Measurements from ENCODE around the gene NTM. TPM values are rescaled to one million over a fixed set of nuclear protein-coding genes. Genes with fewer than 3 reads are reported as not detected.
"Not testable (repeated sequence)": the region's sequence is repeated elsewhere in the genome, so short reads cannot be mapped to it uniquely, and the experiment has no call there.

NTM gene
- total and polyA plus RNA-seq, 8 donors, result 0.04 to 4.4 (median 0.50) TPM

DNA sequence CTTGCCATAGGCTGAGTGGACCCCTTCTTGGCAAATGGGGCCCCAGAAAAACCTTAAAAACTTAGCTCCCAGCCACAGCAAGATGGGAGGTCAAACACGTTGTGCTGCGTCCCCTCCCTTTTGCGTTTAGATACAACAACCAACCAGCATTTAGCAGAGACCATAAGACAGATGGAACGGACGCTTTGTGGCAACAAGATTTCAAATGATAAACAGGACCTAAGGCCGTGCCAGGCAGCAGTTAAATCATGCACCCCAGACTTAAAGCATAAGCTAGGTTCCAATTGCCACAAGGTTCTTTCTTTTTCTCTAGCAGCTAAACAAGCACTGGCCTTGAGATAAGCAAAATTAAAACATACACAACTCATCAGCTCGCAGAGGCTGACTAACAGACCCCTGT, 39.4 kb upstream of the NTM start:
- 28 to 32% methylated on average over 7 of the region's 7 CpGs for WGBS, 2 donors
- Histone ChIP-seq H3K9me3 (no peaks in the 10 kb centered on the region), H3K4me1 (no peaks in the 10 kb centered on the region), H3K4me3 (no peak overlapping the region), H3K36me3 (no peaks in the 10 kb centered on the region), H3K27me3 (no peaks in the 10 kb centered on the region), H3K27ac (no peak overlapping the region)
- no peak for TF ChIP-seq CTCF (IDR thresholded peaks at IDR 0.05)
- no peak for ATAC-seq
- FAIRE-seq, result no peak
- intact Hi-C loops (cut with DNase I), result no loop called here
- DNase-seq, result no peak

DNA sequence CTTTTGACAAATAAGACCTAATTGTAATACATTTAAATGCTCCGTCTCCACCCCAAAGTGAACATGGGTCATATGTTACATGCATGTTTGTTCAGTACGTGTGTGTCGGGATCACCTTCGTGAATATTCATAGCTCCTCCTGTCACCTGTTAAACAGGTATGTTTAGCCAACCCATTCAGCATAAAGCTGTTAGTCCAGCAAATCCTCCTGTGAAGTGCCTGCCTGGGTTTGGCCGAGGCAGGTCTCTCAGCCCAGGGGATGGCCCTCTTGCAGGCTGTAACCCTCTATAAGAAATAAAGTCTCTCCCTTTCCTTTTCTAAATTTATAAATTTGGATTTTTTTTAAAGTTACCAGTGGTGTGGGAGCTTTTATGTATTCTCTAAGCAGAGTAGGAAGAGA, 38.9 kb upstream of the NTM start:
- Histone ChIP-seq H3K9me3 (no peaks in the 10 kb centered on the region), H3K4me3 (no peak overlapping the region), H3K36me3 (no peaks in the 10 kb centered on the region), H3K4me1 (no peaks in the 10 kb centered on the region), H3K27me3 (no peaks in the 10 kb centered on the region), H3K27ac (no peak overlapping the region)
- FAIRE-seq, result no peak
- no peak for DNase-seq
- 20 to 26% methylated on average over 5 of the region's 5 CpGs for WGBS, 2 donors
- intact Hi-C loops (cut with DNase I), result no loop called here
- TF ChIP-seq CTCF (IDR thresholded peaks at IDR 0.05), result no peak
- no peak for ATAC-seq

DNA sequence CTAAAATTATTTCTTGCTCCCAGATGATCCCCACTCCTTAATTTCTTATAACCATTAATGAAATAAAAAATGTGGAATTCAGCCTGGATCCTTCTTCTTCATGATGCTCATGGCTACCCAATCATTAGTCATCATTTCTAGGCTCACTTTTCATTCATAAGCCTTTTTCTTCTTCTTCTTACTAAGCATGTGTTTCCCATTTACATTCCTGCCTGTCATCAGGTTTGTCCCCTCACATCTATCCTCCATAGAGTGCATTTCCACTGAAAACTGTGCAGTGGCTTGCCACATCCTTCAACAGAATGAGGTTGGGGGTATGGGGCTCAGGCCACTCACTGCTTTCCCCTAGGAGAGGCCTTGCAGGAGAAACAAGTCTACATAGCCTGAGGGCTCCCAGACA, 35.8 kb upstream of the NTM start:
- DNase-seq, result no peak
- H3K36me3 ChIP-seq, result no peaks in the 10 kb centered on the region
- H3K4me1 ChIP-seq, result no peaks in the 10 kb centered on the region
- no peak overlapping the region for H3K4me3 ChIP-seq
- no peaks in the 10 kb centered on the region for H3K9me3 ChIP-seq
- no peaks in the 10 kb centered on the region for H3K27me3 ChIP-seq
- ATAC-seq, result no peak
- no peak overlapping the region for H3K27ac ChIP-seq
- intact Hi-C loops (cut with DNase I), result no loop called here
- no peak for TF ChIP-seq CTCF (IDR thresholded peaks at IDR 0.05)
- no peak for FAIRE-seq

- H3K36me3 ChIP-seq; FAIRE-seq; H3K9me3 ChIP-seq; H3K4me3 ChIP-seq; H3K27me3 ChIP-seq; H3K27ac ChIP-seq; intact Hi-C loops (cut with DNase I); ATAC-seq; DNase-seq; H3K4me1 ChIP-seq: not testable (repeated sequence)
- WGBS, 2 donors, result 53 to 77% methylated on average over 3 to 4 of the region's 5 CpGs
Measured at GRCh38 chr11:131341900-131342299, 28.5 kb upstream of the NTM start.

DNA sequence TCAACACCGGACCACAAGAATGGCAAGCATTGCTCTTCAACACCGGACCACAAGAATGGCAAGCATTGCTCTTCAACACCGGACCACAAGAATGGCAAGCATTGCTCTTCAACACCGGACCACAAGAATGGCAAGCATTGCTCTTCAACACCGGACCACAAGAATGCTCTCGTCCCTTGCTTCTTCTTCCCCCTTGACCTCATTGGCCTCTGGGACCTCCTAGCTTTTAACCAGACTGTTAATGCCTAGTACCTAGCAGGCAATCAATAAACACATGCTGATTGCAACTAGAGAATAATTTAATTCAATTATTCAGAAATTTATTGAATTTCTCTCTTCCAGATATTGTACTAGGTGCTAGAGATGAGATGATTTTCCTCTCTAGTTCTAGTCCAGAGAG, 28.0 kb upstream of the NTM start:
- FAIRE-seq; DNase-seq; H3K27ac ChIP-seq; H3K27me3 ChIP-seq; H3K9me3 ChIP-seq; ATAC-seq; H3K4me3 ChIP-seq; H3K4me1 ChIP-seq; H3K36me3 ChIP-seq; intact Hi-C loops (cut with DNase I): not testable (repeated sequence)
- WGBS, 2 donors, result 77 to 85% methylated on average over 3 to 4 of the region's 6 CpGs

DNA sequence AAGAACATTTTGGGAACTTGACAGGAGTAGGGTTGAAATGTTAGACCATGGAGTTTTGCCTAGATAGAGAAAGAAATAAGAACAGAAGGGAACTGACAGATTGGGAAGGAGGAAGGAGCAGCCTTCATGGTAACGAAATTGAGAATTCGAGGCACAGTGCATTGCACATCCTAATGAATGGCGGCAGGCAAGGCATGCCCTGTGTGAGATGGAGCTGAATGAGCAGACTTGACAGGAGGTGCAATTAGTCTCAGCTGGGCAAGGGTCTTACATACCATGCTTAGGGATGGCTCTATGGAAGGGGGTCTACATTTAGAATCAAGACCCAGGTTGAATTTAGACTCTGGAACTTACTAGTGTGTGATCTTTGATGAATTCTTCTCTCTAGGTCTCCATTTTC, 25.0 kb upstream of the NTM start:
- no peak for DNase-seq
- no peaks in the 10 kb centered on the region for H3K4me1 ChIP-seq
- H3K4me3 ChIP-seq, result no peak overlapping the region
- no peak overlapping the region for H3K27ac ChIP-seq
- intact Hi-C loops (cut with DNase I), result no loop called here
- no peak for ATAC-seq
- H3K36me3 ChIP-seq, result no peaks in the 10 kb centered on the region
- FAIRE-seq, result no peak
- WGBS, 2 donors, result 67 to 83% methylated on average over 3 of the region's 3 CpGs
- H3K27me3 ChIP-seq, result peaks cover 0 to 4% (median 0%) of the 10 kb centered on the region in 4 donors
- no peaks in the 10 kb centered on the region for H3K9me3 ChIP-seq
- no peak for TF ChIP-seq CTCF (IDR thresholded peaks at IDR 0.05)
